GM19438 (cell line): ENCODE data around the gene TOR1AIP2.
A peak's percentile ranks its signal among the peaks of the same experiment; 100 is the strongest.

Experiments used
- ATAC-seq: cut with Tn5 transposase; IDR thresholded peaks from one replicate; pipeline ENCODE4 v1.9.1; 2021; ENCODE audit warnings: low read depth; ENCODE audit not compliant: unreplicated experiment

The TOR1AIP2 gene

GRCh38 chr1:179826626-179827280 lies 50.9 kb downstream of the TOR1AIP2 start:
- no peak for ATAC-seq

GRCh38 chr1:179825798-179826460 lies 51.7 kb downstream of the TOR1AIP2 start:
- no peak for ATAC-seq

DNA sequence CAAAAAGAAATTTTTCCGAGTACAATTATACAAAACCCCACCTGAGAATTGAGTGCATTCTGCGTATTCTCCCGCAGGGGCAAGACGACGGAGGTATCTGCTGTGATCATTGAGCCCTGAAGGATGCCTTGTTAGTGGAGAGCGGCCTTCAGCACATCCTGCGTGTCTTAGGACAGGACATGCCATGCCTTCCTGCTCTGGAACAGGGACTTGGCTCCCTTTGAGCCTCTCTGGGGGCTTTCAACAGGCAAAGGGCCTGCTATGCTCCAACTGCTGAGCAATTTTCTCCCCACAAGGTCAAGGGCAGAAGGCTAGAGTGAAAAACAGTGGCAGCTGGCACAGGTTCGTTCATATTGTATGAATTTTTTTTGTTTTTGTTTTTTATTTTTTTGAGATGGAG lies 52.4 kb downstream of the TOR1AIP2 start:
- ATAC-seq: no peak

- ATAC-seq: no peak
These were observed 53.3 kb downstream of the TOR1AIP2 start for GRCh38 chr1:179824265-179824664.

DNA sequence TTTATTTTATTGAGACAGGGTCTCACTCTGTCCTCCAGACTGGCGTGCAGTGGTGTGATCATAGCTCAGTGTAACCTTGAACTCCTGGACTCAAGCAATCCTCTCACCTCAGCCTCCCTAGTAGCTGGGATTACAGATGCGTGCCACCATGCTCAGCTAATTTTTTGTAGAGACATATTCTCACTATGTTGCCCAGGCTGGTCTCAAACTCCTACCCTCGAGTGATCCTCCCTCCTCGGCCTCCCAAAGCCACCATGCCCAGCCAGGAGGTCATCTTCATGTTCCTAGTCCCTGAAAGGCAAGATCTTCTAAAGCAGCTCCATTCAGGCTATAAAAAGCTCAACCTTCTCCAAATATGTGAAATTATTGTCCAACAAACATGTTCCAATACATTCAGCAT lies 53.9 kb downstream of the TOR1AIP2 start:
- ATAC-seq: no peak

- ATAC-seq: no peak
These were observed 55.5 kb downstream of the TOR1AIP2 start for GRCh38 chr1:179822065-179822464.

- no peak for ATAC-seq
These were observed 56.1 kb downstream of the TOR1AIP2 start for GRCh38 chr1:179821524-179821923.

- ATAC-seq: no peak
These were observed 57.2 kb downstream of the TOR1AIP2 start for GRCh38 chr1:179820226-179820970.

- no peak for ATAC-seq
These were observed 58.8 kb downstream of the TOR1AIP2 start for GRCh38 chr1:179818743-179819173.

DNA sequence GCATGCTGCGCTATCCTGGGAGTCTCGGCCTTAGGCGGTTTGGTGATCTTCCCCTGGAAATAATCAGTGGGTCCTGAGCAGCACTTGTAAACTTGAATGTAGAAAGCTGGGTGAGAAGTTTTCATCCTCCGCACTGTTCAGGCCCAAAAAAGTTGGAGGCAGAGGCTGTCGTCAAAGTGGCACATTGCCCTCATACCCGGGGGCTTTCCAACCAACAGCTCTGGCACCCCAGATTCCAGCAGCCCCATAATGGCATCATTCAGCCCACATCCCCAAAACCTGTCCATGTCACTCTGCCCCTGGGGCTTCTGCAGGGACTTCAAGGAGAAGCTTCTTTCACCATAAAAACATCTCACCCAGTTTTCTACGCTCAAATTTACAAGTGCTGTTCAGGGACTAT lies 59.3 kb downstream of the TOR1AIP2 start:
- ATAC-seq: no peak

DNA sequence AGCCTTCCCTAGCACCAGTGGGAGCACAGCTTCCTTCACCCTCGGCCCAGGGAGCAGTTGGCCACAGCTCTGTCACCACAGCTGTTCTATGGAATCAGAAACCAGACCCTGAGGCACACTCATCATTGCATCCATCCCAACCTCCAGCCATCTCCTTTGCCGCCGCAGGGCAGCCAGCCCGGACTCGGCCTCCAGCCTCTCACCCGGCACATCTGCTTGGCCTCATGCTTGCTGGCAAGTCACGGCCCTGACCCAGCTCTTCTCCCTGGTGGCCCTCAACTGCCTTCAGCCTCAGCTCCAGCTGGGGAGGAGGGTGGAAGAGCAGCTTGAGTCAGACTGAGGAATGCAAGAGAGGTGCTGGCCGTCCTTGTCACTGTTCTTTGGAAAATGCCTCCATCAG lies 59.8 kb downstream of the TOR1AIP2 start:
- ATAC-seq: no peak

GRCh38 chr1:179817056-179817455 lies 60.5 kb downstream of the TOR1AIP2 start:
- ATAC-seq: no peak

DNA sequence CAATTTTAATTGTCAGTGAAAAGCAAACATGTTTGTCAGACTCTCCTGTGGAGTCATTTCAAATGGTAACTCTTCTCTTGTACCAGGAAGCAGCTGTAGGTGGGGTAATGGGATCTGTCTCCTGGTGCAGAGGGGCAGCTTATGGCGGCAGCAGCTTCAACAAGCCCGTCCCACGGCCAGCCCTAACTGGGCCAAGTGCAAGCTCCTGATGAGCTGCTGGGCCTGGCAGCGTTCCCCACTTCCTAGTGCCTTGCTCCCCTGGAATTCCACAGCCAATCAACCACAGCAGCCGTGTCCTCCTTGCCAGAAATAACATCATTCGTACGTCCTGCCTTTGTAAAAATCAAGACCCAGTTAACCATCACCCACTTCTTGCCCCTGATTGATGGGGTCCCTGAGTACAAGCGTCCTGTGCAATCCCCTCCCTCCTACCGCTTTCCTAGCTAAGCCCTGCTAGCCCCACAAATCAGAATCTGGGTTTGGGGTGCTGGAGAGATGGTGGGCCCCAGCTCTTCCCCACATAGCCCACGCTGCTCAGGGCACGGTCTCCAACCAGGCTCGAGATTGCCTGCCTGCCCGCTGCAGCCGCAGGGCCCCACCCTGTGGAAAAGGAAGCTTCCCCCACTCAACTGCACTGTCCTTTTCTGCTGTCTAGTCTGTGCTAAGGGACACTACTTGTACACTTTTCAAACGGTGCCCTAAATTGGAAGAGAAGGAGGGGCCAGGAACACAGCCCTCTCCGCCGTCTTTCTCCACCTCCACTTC lies 61.2 kb downstream of the TOR1AIP2 start:
- ATAC-seq: no peak

DNA sequence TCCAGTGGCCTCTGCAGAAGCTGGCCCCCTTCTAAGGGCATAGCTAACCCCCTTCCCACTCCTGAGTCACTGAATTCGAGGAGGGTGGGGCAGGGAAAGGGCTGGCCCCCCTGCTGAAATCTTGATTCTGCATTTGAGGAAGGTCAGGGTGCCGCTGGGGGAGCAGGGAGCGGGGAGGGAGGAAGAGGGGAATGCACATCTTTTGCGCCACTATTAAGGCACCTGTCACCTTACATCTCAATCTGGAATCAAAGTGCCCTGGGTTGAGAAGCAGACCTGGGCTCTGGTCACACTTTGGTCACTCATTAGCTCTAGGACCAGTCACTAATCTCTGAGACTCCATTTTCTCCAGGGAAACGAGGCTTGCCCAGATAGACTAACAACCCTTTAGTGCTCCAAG lies 62.0 kb downstream of the TOR1AIP2 start:
- no peak for ATAC-seq

- peak; percentile 26 for ATAC-seq
These were observed 63.1 kb downstream of the TOR1AIP2 start for GRCh38 chr1:179814546-179814838.

GRCh38 chr1:179813626-179814545 lies 63.7 kb downstream of the TOR1AIP2 start:
- ATAC-seq: no peak

DNA sequence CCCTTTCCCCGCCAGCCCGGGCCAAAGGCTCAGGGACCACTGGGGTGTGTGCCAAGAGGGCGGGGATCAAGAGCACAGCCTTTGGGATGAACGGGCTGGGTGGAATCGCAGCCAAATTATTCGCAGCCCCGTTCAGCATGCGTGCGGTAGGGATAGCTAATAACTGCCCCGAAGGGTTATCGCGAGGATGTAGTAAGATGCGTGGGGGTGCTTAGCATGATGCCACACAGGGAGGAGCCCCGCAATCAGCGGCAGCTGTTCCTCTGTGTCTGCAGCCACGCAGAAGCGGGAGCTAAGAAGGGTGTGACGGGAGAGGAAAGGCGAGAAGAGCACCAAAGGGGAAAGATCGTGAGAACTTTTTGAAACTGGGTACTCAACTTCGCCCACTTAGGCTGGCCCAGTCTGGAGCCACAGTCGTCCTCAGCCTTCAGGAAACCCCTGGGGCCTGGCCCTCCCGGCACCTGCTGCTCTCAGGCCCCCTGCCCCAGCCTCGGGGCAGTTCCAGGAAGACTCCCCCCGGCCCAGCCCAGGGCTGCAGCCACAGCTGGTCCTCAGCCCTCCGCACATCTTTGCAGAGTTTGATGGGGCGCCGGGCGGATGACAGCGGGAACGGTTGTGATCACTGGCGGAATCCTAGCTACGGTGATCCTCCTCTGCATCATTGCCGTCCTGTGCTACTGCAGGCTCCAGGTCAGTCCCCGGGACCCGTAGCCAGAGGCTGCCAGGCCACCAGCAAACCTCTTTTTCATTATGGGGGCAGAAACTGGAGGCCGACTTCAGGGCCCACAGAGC lies 64.9 kb downstream of the TOR1AIP2 start:
- ATAC-seq: no peak

DNA sequence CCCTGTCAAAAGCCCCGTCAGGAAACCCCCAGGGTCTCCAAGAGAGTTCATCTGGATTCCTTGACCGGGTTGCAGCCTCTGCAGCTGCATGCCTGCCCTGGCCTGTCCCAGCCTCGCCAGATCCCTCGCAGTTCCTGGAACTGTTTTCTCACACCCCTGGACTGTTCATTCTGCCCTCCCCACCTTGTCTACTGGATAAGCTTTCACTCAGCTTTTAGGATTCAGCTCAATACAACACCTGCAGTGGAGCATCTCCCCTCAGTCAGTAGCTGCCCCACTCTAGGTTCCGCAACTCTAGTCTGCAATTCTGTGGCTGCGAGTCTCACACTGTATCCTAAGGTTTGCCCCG lies 67.3 kb downstream of the TOR1AIP2 start:
- ATAC-seq: no peak
